Ectodermal cell (in vitro differentiated cells): ENCODE measurements around the gene C11orf68. TPM values are rescaled to one million over a fixed set of nuclear protein-coding genes. Genes with fewer than 3 reads are reported as not detected.
A peak's percentile ranks its signal among the peaks of the same experiment; 100 is the strongest.

Source experiments
- H3K27ac ChIP-seq: 2 replicates; pipeline ENCODE4 v1.7.0; 2013; ENCODE audit warnings: mild to moderate bottlenecking, low read depth, low read length; ENCODE audit not compliant: insufficient read depth, poor library complexity, severe bottlenecking
- H3K27me3 ChIP-seq: 2 replicates; pipeline ENCODE4 v1.7.0; 2013; ENCODE audit warnings: mild to moderate bottlenecking, low read length; ENCODE audit not compliant: insufficient read depth, control insufficient read depth, poor library complexity, severe bottlenecking
- H3K36me3 ChIP-seq: one replicate; pipeline ENCODE4 v1.7.0; 2013; ENCODE audit warnings: low read length; ENCODE audit not compliant: control insufficient read depth, insufficient read depth
- H3K4me1 ChIP-seq: one replicate; pipeline ENCODE4 v1.7.0; 2013; ENCODE audit warnings: low read length; ENCODE audit not compliant: control insufficient read depth, insufficient read depth
- H3K4me3 ChIP-seq: 2 replicates; pipeline ENCODE4 v1.7.0; 2013; ENCODE audit warnings: low read depth, low read length, control low read depth; ENCODE audit not compliant: insufficient read depth
- H3K9me3 ChIP-seq: 2 replicates; pipeline ENCODE4 v1.7.0; 2013; ENCODE audit warnings: mild to moderate bottlenecking, low read length, moderate library complexity; ENCODE audit not compliant: control insufficient read depth
- WGBS, 2 experiments: methylation state at CpG; one replicate each; pipeline ENCODE4 v1.1.7; 2013; ENCODE audit warnings: missing lambda C conversion rate in 2 of 2; 5-methylcytosine and 5-hydroxymethylcytosine counted together
- polyA plus RNA-seq, 4 experiments: library from polyadenylated mRNA; stranded (reverse); fragments of 50-300 nt; gene quantifications; one replicate each; pipeline ENCODE4 v1.2.3, GENCODE V29; 2013

C11orf68 gene
- polyA plus RNA-seq (2013, experiment 1 of 4), result 28.0 TPM
- polyA plus RNA-seq (2013, experiment 2 of 4), result 25.4 TPM
- 25.7 TPM for polyA plus RNA-seq (2013, experiment 3 of 4)
- 34.2 TPM for polyA plus RNA-seq (2013, experiment 4 of 4)

- Histone ChIP-seq H3K36me3 (peaks cover 5% of the 10 kb centered on the region), H3K4me1 (no peaks in the 10 kb centered on the region), H3K9me3 (no peaks in the 10 kb centered on the region), H3K27me3 (no peaks in the 10 kb centered on the region), H3K4me3 (peak within 1 kb of the TSS; percentile 92), H3K27ac (no peak within 1 kb of the TSS)
- WGBS, 2 experiments, result 6 to 7% methylated on average over 77 of the region's 77 CpGs
Observed at GRCh38 chr11:65918211-65919140, at the start of gene C11orf68. Gene C11orf68, minus strand, starts transcription at chr11:65919062. Its CDS starts 31 bp downstream, at chr11:65919031.

GRCh38 chr11:65967329-65967934 is 48.6 kb upstream of the C11orf68 start:
- H3K36me3 ChIP-seq, result peaks cover 50% of the 10 kb centered on the region
- H3K4me3 ChIP-seq, result no peak overlapping the region
- no peak overlapping the region for H3K27ac ChIP-seq
- H3K27me3 ChIP-seq, result no peaks in the 10 kb centered on the region
- 96 to 97% methylated on average over 30 of the region's 30 CpGs for WGBS, 2 experiments
- peaks cover 7% of the 10 kb centered on the region for H3K4me1 ChIP-seq
- H3K9me3 ChIP-seq, result no peaks in the 10 kb centered on the region

- Histone ChIP-seq H3K27me3 (no peaks in the 10 kb centered on the region), H3K36me3 (peaks cover 50% of the 10 kb centered on the region), H3K4me1 (peaks cover 9% of the 10 kb centered on the region), H3K27ac (no peak overlapping the region), H3K9me3 (no peaks in the 10 kb centered on the region), H3K4me3 (no peak overlapping the region)
- WGBS, 2 experiments, result 96 to 97% methylated on average over 36 of the region's 36 CpGs
Observed at GRCh38 chr11:65965986-65966762, 47.3 kb upstream of the C11orf68 start.

DNA sequence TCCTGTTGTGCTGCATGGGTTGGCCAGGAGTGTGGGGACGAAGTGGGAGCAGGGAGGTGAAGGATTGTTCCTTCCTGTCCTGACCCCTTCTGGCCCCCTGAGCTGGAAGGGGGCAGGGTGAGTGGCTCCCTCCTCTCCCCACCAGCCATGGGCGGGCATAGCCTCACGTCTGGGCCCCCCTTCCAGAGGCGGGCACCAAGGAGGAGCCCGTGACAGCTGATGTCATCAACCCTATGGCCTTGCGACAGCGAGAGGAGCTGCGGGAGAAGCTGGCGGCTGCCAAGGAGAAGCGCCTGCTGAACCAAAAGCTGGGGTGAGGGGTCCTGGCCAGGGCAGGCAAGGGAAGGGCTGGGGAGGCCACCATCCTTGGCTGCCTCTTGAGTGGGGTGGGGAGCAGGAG is 46.0 kb upstream of the C11orf68 start:
- H3K27me3 ChIP-seq, result no peaks in the 10 kb centered on the region
- peaks cover 9% of the 10 kb centered on the region for H3K4me1 ChIP-seq
- WGBS, 2 experiments, result 90 to 91% methylated on average over 10 of the region's 10 CpGs
- H3K9me3 ChIP-seq, result no peaks in the 10 kb centered on the region
- no peak overlapping the region for H3K4me3 ChIP-seq
- peaks cover 46% of the 10 kb centered on the region for H3K36me3 ChIP-seq
- H3K27ac ChIP-seq, result no peak overlapping the region

- Histone ChIP-seq H3K27ac (no peak overlapping the region), H3K4me3 (peak overlapping the region; percentile 92), H3K9me3 (no peaks in the 10 kb centered on the region), H3K27me3 (no peaks in the 10 kb centered on the region), H3K36me3 (peaks cover 31% of the 10 kb centered on the region), H3K4me1 (peaks cover 9% of the 10 kb centered on the region)
- 11 to 12% methylated on average over 13 of the region's 13 CpGs for WGBS, 2 experiments
Observed at GRCh38 chr11:65962141-65962564, 43.3 kb upstream of the C11orf68 start.

GRCh38 chr11:65961267-65962140 is 42.6 kb upstream of the C11orf68 start, which contains the start of gene SART1:
Gene SART1, plus strand, starts transcription at chr11:65961734. Its CDS starts 47 bp downstream, at chr11:65961781.
- Histone ChIP-seq H3K36me3 (peaks cover 24% of the 10 kb centered on the region), H3K4me3 (peak within 1 kb of the TSS; percentile 92), H3K27me3 (no peaks in the 10 kb centered on the region), H3K4me1 (peaks cover 9% of the 10 kb centered on the region), H3K27ac (peak within 1 kb of the TSS; percentile 82), H3K9me3 (no peaks in the 10 kb centered on the region)
- WGBS, 2 experiments, result 1% methylated on average over 97 of the region's 97 CpGs

GRCh38 chr11:65960824-65961266 is 42.0 kb upstream of the C11orf68 start:
- Histone ChIP-seq H3K27me3 (no peaks in the 10 kb centered on the region), H3K36me3 (peaks cover 18% of the 10 kb centered on the region), H3K9me3 (no peaks in the 10 kb centered on the region), H3K4me3 (peak overlapping the region; percentile 92), H3K27ac (peak overlapping the region; percentile 82), H3K4me1 (peaks cover 9% of the 10 kb centered on the region)
- 63 to 66% methylated on average over 16 of the region's 16 CpGs for WGBS, 2 experiments

GRCh38 chr11:65958774-65959420 is 40.0 kb upstream of the C11orf68 start:
- no peaks in the 10 kb centered on the region for H3K9me3 ChIP-seq
- H3K4me1 ChIP-seq, result peaks cover 9% of the 10 kb centered on the region
- no peaks in the 10 kb centered on the region for H3K36me3 ChIP-seq
- 85 to 87% methylated on average over 17 of the region's 17 CpGs for WGBS, 2 experiments
- H3K4me3 ChIP-seq, result no peak overlapping the region
- H3K27me3 ChIP-seq, result no peaks in the 10 kb centered on the region
- H3K27ac ChIP-seq, result no peak overlapping the region

DNA sequence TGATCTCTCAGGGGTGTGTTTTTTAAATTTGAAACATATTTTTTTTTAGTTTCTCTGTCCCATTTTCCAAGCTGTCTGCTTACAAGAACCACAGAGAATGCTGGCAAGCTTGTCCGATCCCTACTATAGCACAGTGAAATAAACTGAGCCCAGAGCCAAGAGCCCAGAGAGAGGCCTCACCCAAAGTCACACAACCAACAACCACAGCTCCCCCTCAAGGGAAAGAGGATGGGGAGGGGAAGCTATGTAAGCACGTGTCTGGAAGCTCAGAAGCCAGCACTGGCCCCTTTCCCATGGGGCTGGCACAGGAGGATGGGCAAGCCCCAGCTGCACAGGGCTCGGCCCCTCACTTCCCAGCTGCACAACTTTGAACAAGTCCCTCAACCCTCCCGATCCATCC is 39.4 kb upstream of the C11orf68 start:
- no peak overlapping the region for H3K4me3 ChIP-seq
- WGBS, 2 experiments, result 72 to 82% methylated on average over 4 of the region's 4 CpGs
- H3K27me3 ChIP-seq, result no peaks in the 10 kb centered on the region
- no peaks in the 10 kb centered on the region for H3K9me3 ChIP-seq
- H3K36me3 ChIP-seq, result no peaks in the 10 kb centered on the region
- no peak overlapping the region for H3K27ac ChIP-seq
- peaks cover 9% of the 10 kb centered on the region for H3K4me1 ChIP-seq
